ENCODE data around the gene MSI2.

Gene MSI2

GRCh38 chr17:57425431-57425830 lies 169.1 kb downstream of the MSI2 start:
- ATAC-seq = no peak

DNA sequence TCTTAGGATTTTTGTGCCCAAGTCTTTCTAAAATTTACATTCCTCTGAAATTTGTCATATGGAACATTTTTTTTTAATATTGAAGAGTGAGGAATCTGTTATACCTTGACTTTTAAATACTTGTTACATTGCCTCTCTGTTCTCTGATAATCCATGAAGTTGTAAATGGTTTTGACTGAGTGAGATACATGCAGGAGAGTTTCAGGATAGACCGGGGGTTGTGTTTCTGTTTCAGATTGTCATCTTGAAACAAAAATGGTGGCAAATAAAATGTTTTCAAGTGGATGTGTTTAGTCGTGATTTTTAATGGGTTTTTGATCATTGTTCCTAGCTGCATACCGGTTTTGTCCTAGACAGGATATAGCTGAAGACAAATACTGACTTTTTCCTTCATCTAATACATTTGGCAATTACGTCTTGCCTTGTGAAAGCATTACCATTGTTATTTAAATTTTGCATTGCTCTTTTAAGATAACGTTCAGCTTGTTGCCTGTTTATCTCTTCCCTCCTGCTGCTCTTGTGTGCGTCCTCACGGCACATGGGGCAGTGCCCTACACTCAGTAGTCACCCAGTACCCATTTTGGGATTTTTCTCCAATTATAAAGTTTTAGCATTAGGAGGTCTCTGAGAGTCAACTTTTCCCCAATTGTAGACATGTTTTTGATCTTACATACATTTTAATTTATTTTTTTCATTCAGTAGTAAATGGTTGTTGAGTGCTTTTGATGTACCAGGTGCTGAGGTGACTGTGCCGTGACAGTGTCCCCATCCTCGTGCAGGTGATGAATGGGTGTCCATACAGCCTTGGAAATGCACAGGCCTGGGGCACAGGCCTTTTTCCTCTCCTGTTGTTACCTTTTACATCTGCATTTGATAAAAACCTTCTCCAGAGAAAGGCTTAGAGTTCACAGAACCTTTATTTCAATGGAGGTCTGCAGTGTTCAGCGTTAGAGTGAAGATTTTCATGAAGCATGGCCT lies 169.9 kb downstream of the MSI2 start:
- no peak for ATAC-seq
- TF ChIP-seq CREB5 (CRISPR knock-in tag; IDR thresholded peaks at IDR 0.05; ENCODE audit: low read depth) = no peak
- TF ChIP-seq TOX (CRISPR knock-in tag; IDR thresholded peaks at IDR 0.05; ENCODE audit: borderline replicate concordance) = no peak
- TF ChIP-seq ZNF70 (CRISPR knock-in tag; IDR thresholded peaks at IDR 0.05) = no peak
- TF ChIP-seq ZFP3 (CRISPR knock-in tag; IDR thresholded peaks at IDR 0.05) = no peak
- no peak for TF ChIP-seq ZNF565 (CRISPR knock-in tag; conservative IDR thresholded peaks at IDR 0.05; ENCODE audit: low read depth)
- no peak for TF ChIP-seq OSR1 (CRISPR knock-in tag; IDR thresholded peaks at IDR 0.05)
- TF ChIP-seq CSDC2 (CRISPR knock-in tag; IDR thresholded peaks at IDR 0.05) = no peak
- no peak for TF ChIP-seq TCF4 (CRISPR knock-in tag; IDR thresholded peaks at IDR 0.05; ENCODE audit: borderline replicate concordance)
- TF ChIP-seq ZFP30 (CRISPR knock-in tag; IDR thresholded peaks at IDR 0.05) = no peak
- no peak for TF ChIP-seq ISL1 (CRISPR knock-in tag; IDR thresholded peaks at IDR 0.05)
- TF ChIP-seq, protein P1, sequence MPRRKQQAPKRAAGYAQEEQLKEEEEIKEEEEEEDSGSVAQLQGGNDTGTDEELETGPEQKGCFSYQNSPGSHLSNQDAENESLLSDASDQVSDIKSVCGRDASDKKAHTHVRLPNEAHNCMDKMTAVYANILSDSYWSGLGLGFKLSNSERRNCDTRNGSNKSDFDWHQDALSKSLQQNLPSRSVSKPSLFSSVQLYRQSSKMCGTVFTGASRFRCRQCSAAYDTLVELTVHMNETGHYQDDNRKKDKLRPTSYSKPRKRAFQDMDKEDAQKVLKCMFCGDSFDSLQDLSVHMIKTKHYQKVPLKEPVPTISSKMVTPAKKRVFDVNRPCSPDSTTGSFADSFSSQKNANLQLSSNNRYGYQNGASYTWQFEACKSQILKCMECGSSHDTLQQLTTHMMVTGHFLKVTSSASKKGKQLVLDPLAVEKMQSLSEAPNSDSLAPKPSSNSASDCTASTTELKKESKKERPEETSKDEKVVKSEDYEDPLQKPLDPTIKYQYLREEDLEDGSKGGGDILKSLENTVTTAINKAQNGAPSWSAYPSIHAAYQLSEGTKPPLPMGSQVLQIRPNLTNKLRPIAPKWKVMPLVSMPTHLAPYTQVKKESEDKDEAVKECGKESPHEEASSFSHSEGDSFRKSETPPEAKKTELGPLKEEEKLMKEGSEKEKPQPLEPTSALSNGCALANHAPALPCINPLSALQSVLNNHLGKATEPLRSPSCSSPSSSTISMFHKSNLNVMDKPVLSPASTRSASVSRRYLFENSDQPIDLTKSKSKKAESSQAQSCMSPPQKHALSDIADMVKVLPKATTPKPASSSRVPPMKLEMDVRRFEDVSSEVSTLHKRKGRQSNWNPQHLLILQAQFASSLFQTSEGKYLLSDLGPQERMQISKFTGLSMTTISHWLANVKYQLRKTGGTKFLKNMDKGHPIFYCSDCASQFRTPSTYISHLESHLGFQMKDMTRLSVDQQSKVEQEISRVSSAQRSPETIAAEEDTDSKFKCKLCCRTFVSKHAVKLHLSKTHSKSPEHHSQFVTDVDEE (CRISPR knock-in tag; IDR thresholded peaks at IDR 0.05) = no peak
- TF ChIP-seq, protein P2, sequence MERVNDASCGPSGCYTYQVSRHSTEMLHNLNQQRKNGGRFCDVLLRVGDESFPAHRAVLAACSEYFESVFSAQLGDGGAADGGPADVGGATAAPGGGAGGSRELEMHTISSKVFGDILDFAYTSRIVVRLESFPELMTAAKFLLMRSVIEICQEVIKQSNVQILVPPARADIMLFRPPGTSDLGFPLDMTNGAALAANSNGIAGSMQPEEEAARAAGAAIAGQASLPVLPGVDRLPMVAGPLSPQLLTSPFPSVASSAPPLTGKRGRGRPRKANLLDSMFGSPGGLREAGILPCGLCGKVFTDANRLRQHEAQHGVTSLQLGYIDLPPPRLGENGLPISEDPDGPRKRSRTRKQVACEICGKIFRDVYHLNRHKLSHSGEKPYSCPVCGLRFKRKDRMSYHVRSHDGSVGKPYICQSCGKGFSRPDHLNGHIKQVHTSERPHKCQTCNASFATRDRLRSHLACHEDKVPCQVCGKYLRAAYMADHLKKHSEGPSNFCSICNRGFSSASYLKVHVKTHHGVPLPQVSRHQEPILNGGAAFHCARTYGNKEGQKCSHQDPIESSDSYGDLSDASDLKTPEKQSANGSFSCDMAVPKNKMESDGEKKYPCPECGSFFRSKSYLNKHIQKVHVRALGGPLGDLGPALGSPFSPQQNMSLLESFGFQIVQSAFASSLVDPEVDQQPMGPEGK (CRISPR knock-in tag; IDR thresholded peaks at IDR 0.05; ENCODE audit: borderline replicate concordance) = no peak
- no peak for TF ChIP-seq POU6F1 (CRISPR knock-in tag; IDR thresholded peaks at IDR 0.05; ENCODE audit: borderline replicate concordance, low read depth)
- no peak for TF ChIP-seq PPARA (CRISPR knock-in tag; IDR thresholded peaks at IDR 0.05; ENCODE audit: borderline replicate concordance)
- no peak for TF ChIP-seq BACH2 (CRISPR knock-in tag; IDR thresholded peaks at IDR 0.05; ENCODE audit: borderline replicate concordance)
- no peak for TF ChIP-seq SNAI2 (CRISPR knock-in tag; IDR thresholded peaks at IDR 0.05)
- no peak for TF ChIP-seq ZC3H10 (CRISPR knock-in tag; IDR thresholded peaks at IDR 0.05)

More at GRCh38 chr17:57425431-57425830, 169.1 kb downstream of the MSI2 start:
- TF ChIP-seq ZFP30 (CRISPR knock-in tag; IDR thresholded peaks at IDR 0.05) = no peak
- no peak for TF ChIP-seq ISL1 (CRISPR knock-in tag; IDR thresholded peaks at IDR 0.05)
- TF ChIP-seq ZFP3 (CRISPR knock-in tag; IDR thresholded peaks at IDR 0.05) = no peak
- no peak for TF ChIP-seq RARB (CRISPR knock-in tag; IDR thresholded peaks at IDR 0.05)
- TF ChIP-seq CSRNP3 (CRISPR knock-in tag; IDR thresholded peaks at IDR 0.05) = no peak
- no peak for TF ChIP-seq ZC3H10 (CRISPR knock-in tag; IDR thresholded peaks at IDR 0.05)
- TF ChIP-seq, protein P2 (CRISPR knock-in tag; IDR thresholded peaks at IDR 0.05; ENCODE audit: borderline replicate concordance) = no peak
- no peak for TF ChIP-seq ZNF70 (CRISPR knock-in tag; IDR thresholded peaks at IDR 0.05)
- no peak for TF ChIP-seq OSR1 (CRISPR knock-in tag; IDR thresholded peaks at IDR 0.05)
- TF ChIP-seq CREB5 (CRISPR knock-in tag; IDR thresholded peaks at IDR 0.05; ENCODE audit: low read depth) = no peak
- no peak for TF ChIP-seq ESRRG (CRISPR knock-in tag; IDR thresholded peaks at IDR 0.05)
- no peak for TF ChIP-seq ZNF565 (CRISPR knock-in tag; conservative IDR thresholded peaks at IDR 0.05; ENCODE audit: low read depth)
- TF ChIP-seq GLIS3 (CRISPR knock-in tag; IDR thresholded peaks at IDR 0.05) = no peak
- TF ChIP-seq ZNF8 (CRISPR knock-in tag; IDR thresholded peaks at IDR 0.05) = no peak
- no peak for TF ChIP-seq SNAI2 (CRISPR knock-in tag; IDR thresholded peaks at IDR 0.05)
- no peak for TF ChIP-seq BACH2 (CRISPR knock-in tag; IDR thresholded peaks at IDR 0.05; ENCODE audit: borderline replicate concordance)
- TF ChIP-seq CSDC2 (CRISPR knock-in tag; IDR thresholded peaks at IDR 0.05) = no peak
